A549 (cell line): ENCODE measurements around the gene KLHL3.

Experiments used
- BHLHE40 ChIP-seq: IDR thresholded peaks from 2 replicates; pipeline ENCODE4 v1.6.1; 2012; ENCODE audit warnings: low read depth, low read length, inconsistent platforms
- CTCF ChIP-seq: fragments of >200 bp; sonication (Bioruptor Twin); formaldehyde crosslinking; IDR thresholded peaks from 3 replicates; pipeline ENCODE4 v1.5.1; 2016
- FOSB ChIP-seq: fragments of 250-450 bp; sonication (Bioruptor Pico); IDR thresholded peaks from 2 replicates; pipeline ENCODE4 v1.5.0; 2020; ENCODE audit warnings: mild to moderate bottlenecking, moderate library complexity
- HDAC2 ChIP-seq: fragments of 200-600 bp; sonication (generic); IDR thresholded peaks from 2 replicates; pipeline ENCODE4 v1.6.1; 2016
- MAFK ChIP-seq: fragments of 450-650 bp; IDR thresholded peaks from 2 replicates; pipeline ENCODE4 v1.6.1; 2014; ENCODE audit not compliant: partially characterized antibody
- MAX ChIP-seq: IDR thresholded peaks from 2 replicates; pipeline ENCODE4 v1.6.1; 2012
- POLR2A ChIP-seq: IDR thresholded peaks from 2 replicates; pipeline ENCODE4 v1.6.1; 2012; ENCODE audit warnings: mild to moderate bottlenecking, low read length
- RFX5 ChIP-seq: fragments of 450-650 bp; IDR thresholded peaks from 2 replicates; pipeline ENCODE4 v1.7.1; 2014; ENCODE audit warnings: antibody characterized with exemption, mild to moderate bottlenecking, moderate library complexity
- USF2 ChIP-seq: fragments of 450-650 bp; IDR thresholded peaks from 2 replicates; pipeline ENCODE4 v1.6.1; 2014; ENCODE audit warnings: antibody characterized with exemption
- TF ChIP-seq, protein P1 (sequence below): fragments of >200 bp; sonication (Bioruptor Twin); formaldehyde crosslinking; IDR thresholded peaks from 2 replicates; pipeline ENCODE4 v1.6.1; 2016

DNA sequence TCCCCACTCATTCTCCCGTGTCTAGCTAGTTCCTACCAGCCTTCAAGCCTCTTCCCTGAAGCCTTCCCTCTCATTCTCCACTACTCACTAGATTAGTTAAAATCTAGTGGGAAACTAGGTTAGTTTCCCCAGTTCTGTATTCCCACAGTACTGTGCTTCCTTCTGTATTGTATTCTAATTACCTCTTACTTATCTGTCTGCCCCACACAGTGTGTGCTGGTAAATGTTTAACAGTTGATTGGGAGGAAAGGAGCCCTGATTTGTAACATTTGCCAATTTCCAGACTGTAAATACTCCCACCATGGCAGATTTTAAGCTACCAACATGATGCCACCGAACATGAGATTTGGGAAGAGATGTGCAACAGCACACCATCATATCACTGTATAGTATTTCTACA, 8.3 kb downstream of the KLHL3 start:
- TF ChIP-seq CTCF = no peak
- no peak for TF ChIP-seq USF2
- no peak for TF ChIP-seq FOSB (CRISPR knock-in tag)
- TF ChIP-seq BHLHE40 = no peak
- TF ChIP-seq POLR2A = no peak
- TF ChIP-seq MAX = no peak
- no peak for TF ChIP-seq HDAC2
- TF ChIP-seq RFX5 = no peak
- TF ChIP-seq MAFK = no peak
- TF ChIP-seq, protein P1, sequence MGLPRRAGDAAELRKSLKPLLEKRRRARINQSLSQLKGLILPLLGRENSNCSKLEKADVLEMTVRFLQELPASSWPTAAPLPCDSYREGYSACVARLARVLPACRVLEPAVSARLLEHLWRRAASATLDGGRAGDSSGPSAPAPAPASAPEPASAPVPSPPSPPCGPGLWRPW = no peak
